Gastroesophageal sphincter (tissue), 4 donors: ENCODE measurements around the gene DENND4C. TPM values are rescaled to one million over a fixed set of nuclear protein-coding genes. Genes with fewer than 3 reads are reported as not detected.

Experiments
- ATAC-seq: fragments of 150-250 bp; one replicate; pipeline ENCODE4 v1.9.1; 2016; ENCODE audit warnings: mild to moderate bottlenecking, moderate library complexity
- H3K27ac ChIP-seq, 4 donors: fragments of 200-600 bp; sonication (generic) in 3 of 4; 1 replicate in 3 of 4; 2 replicates in 1 of 4; pipeline ENCODE4 v1.5.1; 2016 to 2019
- H3K27me3 ChIP-seq: fragments of 200-600 bp; sonication (generic); one replicate; pipeline ENCODE4 v1.5.1; 2019
- H3K36me3 ChIP-seq, 2 donors: fragments of 200-600 bp; sonication (generic); one replicate each; pipeline ENCODE4 v1.5.1; 2019; ENCODE audit warnings: control low read depth in 1 of 2
- H3K4me1 ChIP-seq, 3 donors: fragments of 200-600 bp; sonication (generic); 1 replicate in 2 of 3; 2 replicates in 1 of 3; pipeline ENCODE4 v1.5.1; 2016 to 2019; ENCODE audit warnings: control low read depth in 2 of 3
- H3K4me3 ChIP-seq, 2 donors: fragments of 200-600 bp; sonication (generic); one replicate each; pipeline ENCODE4 v1.5.1; 2019; ENCODE audit warnings: mild to moderate bottlenecking in 1 of 2, moderate library complexity in 1 of 2
- H3K9me3 ChIP-seq, 3 donors: fragments of 200-600 bp; sonication (generic); one replicate each; pipeline ENCODE4 v1.5.1; 2017 to 2019; ENCODE audit warnings: control low read depth in 2 of 3
- CTCF ChIP-seq, 4 experiments: fragments of 200-600 bp in 2 of 4; fragments of 450-650 bp in 2 of 4; sonication (generic) in 1 of 4; IDR thresholded peaks; one replicate each; pipeline ENCODE4 v1.5.1; 2017 to 2019; ENCODE audit warnings: antibody characterized with exemption in 4 of 4, mild to moderate bottlenecking in 2 of 4, moderate library complexity in 2 of 4
- EP300 ChIP-seq: sonication (generic); formaldehyde crosslinking; IDR thresholded peaks from one replicate; pipeline ENCODE4 v1.6.1; 2017; ENCODE audit warnings: antibody characterized with exemption, mild to moderate bottlenecking
- POLR2A ChIP-seq, 2 donors: fragments of 450-650 bp; IDR thresholded peaks; one replicate each; pipeline ENCODE4 v1.6.1; 2017; ENCODE audit warnings: antibody characterized with exemption in 2 of 2, mild to moderate bottlenecking in 2 of 2, moderate library complexity in 1 of 2
- POLR2AphosphoS5 ChIP-seq: sonication (generic); formaldehyde crosslinking; IDR thresholded peaks from one replicate; pipeline ENCODE4 v1.6.1; 2017; ENCODE audit warnings: antibody characterized with exemption
- WGBS, 2 donors: methylation state at CpG; one replicate each; pipeline ENCODE4 v1.1.5; 2018; ENCODE audit warnings: low coverage in 1 of 2; 5-methylcytosine and 5-hydroxymethylcytosine counted together
- total RNA-seq, 4 donors: library from RNA; depleted of rRNA; stranded (reverse); fragments of >200 nt; gene quantifications; one replicate each; pipeline ENCODE4 v1.1.0, GENCODE V29; 2016

Gene DENND4C
- total RNA-seq, 4 donors from 2014 or later: 72.9 to 117 (median 81.9) TPM

GRCh38 chr9:19404283-19405075 lies 174.0 kb downstream of the DENND4C start:
- Histone ChIP-seq H3K4me1 (peaks cover 0 to 9% (median 0%) of the 10 kb centered on the region in 3 donors), H3K27me3 (no peaks in the 10 kb centered on the region), H3K9me3 (peaks cover 0 to 14% (median 0%) of the 10 kb centered on the region in 3 donors), H3K4me3 (no peak overlapping the region), H3K27ac (no peak overlapping the region), H3K36me3 (no peaks in the 10 kb centered on the region)
- no peak for ATAC-seq
- 76 to 85% methylated on average over 2 to 3 of the region's 4 CpGs for WGBS, 2 donors
- TF ChIP-seq POLR2A (IDR thresholded peaks at IDR 0.05) (no peak), EP300 (no peak), CTCF (IDR thresholded peaks at IDR 0.05) (no peak), POLR2AphosphoS5 (no peak)

GRCh38 chr9:19405771-19406170 lies 175.3 kb downstream of the DENND4C start:
- Histone ChIP-seq H3K27me3 (no peaks in the 10 kb centered on the region), H3K36me3 (no peaks in the 10 kb centered on the region), H3K4me3 (no peak overlapping the region), H3K27ac (no peak overlapping the region), H3K9me3 (peaks cover 0 to 14% (median 0%) of the 10 kb centered on the region in 3 donors), H3K4me1 (peaks cover 0 to 22% (median 7%) of the 10 kb centered on the region in 3 donors)
- TF ChIP-seq EP300: no peak
- TF ChIP-seq POLR2AphosphoS5: no peak
- no peak for TF ChIP-seq CTCF (IDR thresholded peaks at IDR 0.05)
- TF ChIP-seq POLR2A (IDR thresholded peaks at IDR 0.05): no peak
- WGBS, 2 donors: 85 to 87% methylated on average over 1 of the region's 1 CpG
- no peak for ATAC-seq

DNA sequence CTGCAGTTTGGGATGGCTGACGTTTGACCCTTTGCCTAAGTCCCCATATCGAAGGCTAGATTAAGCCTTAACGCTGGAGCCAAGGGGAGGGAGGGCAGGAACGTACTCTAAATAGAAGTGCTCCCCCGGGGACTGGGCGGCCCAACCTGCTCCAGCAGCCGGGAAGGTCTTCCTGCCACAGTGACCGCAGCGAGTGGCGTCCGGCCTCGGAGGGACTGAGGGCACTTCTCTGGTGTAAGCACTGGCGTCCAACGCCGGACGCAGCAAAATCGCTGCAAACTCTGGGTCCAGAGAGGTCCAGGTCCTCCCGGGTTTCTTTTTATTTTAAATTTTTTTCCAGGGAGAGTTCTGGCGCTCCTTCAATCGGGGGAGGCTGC lies 177.8 kb downstream of the DENND4C start:
- H3K9me3 ChIP-seq: peaks cover 0 to 6% (median 0%) of the 10 kb centered on the region in 3 donors

DNA sequence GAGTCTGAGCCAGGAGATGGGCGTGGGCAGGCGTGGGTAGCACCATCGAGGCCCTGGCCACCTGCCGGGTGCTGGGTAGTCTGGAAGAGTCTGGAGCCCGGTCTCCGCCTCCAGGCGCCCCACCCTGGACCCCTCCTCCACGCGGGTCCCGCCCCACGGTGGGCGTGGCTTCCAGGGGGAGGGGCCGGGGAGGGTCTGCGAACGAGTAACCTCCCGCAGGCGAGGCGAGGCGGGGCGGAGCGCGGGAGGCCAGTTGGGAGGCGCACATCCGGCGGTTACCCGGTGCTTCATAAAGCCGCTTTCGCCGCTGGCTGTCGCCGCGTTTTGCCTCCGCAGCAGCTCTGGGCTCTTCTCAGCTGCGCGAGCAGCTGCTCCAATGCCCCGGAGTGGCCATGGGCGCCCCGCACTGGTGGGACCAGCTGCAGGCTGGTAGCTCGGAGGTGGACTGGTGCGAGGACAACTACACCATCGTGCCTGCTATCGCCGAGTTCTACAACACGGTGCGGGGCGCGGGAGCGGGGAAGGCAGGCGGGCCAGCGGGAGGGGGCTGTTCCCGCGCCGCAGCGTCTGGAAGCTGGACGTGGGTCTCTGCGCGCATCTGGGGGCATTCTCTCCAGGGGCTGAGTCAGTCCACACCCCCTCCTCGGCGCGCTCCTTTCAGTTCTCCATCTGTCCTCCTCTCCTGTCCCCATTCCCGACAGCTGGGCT lies 178.4 kb downstream of the DENND4C start, which contains the start of gene ACER2:
ACER2 (plus strand) TSS at position 317 of the 708 bp plus-strand sequence; CDS start at position 393, 76 bp downstream.
- peaks cover 0 to under 1% (median 0%) of the 10 kb centered on the region in 3 donors for H3K9me3 ChIP-seq
- peaks cover 0 to 23% (median 7%) of the 10 kb centered on the region in 3 donors for H3K4me1 ChIP-seq
- ATAC-seq: peak; percentile 95
- H3K27ac ChIP-seq: peak within 1 kb of the TSS; percentile 29 to 86 (median 84)
- 0% methylated on average over 6 to 7 of the region's 61 CpGs for WGBS, 2 donors
- H3K27me3 ChIP-seq: no peaks in the 10 kb centered on the region
- peak within 1 kb of the TSS; percentile 55 to 64 for H3K4me3 ChIP-seq
- no peaks in the 10 kb centered on the region for H3K36me3 ChIP-seq
- TF ChIP-seq POLR2A (IDR thresholded peaks at IDR 0.05) (peak; percentile 82), CTCF (IDR thresholded peaks at IDR 0.05) (peak in 1 of 4 experiments; percentile 30), POLR2AphosphoS5 (peak; percentile 88), EP300 (no peak)

More for the DNA sequence above, 177.8 kb downstream of the DENND4C start:
- TF ChIP-seq POLR2AphosphoS5: no peak
- TF ChIP-seq POLR2A (IDR thresholded peaks at IDR 0.05): no peak
- TF ChIP-seq EP300: no peak
- no peak for TF ChIP-seq CTCF (IDR thresholded peaks at IDR 0.05)
- H3K27ac ChIP-seq: peak overlapping the region in 3 of 4 donors; percentile 82 to 86 (median 86)
- peak overlapping the region; percentile 55 to 64 for H3K4me3 ChIP-seq
- peaks cover 0 to 23% (median 7%) of the 10 kb centered on the region in 3 donors for H3K4me1 ChIP-seq
- ATAC-seq: peak; percentile 53
- H3K27me3 ChIP-seq: no peaks in the 10 kb centered on the region
- no CpG with 5 or more reads among the region's 20 CpGs for WGBS, 2 donors
- no peaks in the 10 kb centered on the region for H3K36me3 ChIP-seq
